HEK293 (cell line): ENCODE measurements around the gene CC2D2A.

Experiments used
- CTCF ChIA-PET: fragments of 350-600 bp; formaldehyde crosslinking; extraction: SDS; loops from one replicate; lab custom pipeline; 2021; ENCODE audit warnings: antibody characterized with exemption; lab: Yijun Ruan, JAX
- POLR2A ChIA-PET: fragments of 300-600 bp; formaldehyde crosslinking; extraction: SDS; loops from one replicate; lab custom pipeline; 2020; ENCODE audit warnings: antibody characterized with exemption, inconsistent platforms; lab: Yijun Ruan, JAX
- H3K27ac ChIP-seq: fragments of 200-500 bp; sonication (Bioruptor generic); 2 replicates; pipeline ENCODE4 v1.5.1; 2014; ENCODE audit warnings: low read depth, low read length, control low read depth, inconsistent platforms; ENCODE audit errors: extremely low read depth
- H3K36me3 ChIP-seq, 2 experiments: fragments of 200-500 bp in 1 of 2; sonication (Bioruptor generic) in 1 of 2; 1 replicate in 1 of 2; 2 replicates in 1 of 2; pipeline ENCODE4 v1.5.1; 2014 to 2017; ENCODE audit warnings: inconsistent platforms in 2 of 2, low read length in 2 of 2; ENCODE audit not compliant: control insufficient read depth in 2 of 2, insufficient read depth in 1 of 2
- H3K4me1 ChIP-seq: fragments of 200-500 bp; sonication (Bioruptor generic); 2 replicates; pipeline ENCODE4 v1.5.1; 2014; ENCODE audit warnings: mild to moderate bottlenecking, low read length, inconsistent platforms; ENCODE audit not compliant: control insufficient read depth, insufficient read depth
- H3K4me3 ChIP-seq: 2 replicates; pipeline ENCODE4 v1.5.1; 2011; ENCODE audit warnings: low read depth, mild to moderate bottlenecking, control low read depth, low read length, moderate library complexity
- H3K9me3 ChIP-seq: fragments of 200-500 bp; sonication (Bioruptor generic); 2 replicates; pipeline ENCODE4 v1.5.1; 2014; ENCODE audit warnings: low read depth, low read length, inconsistent platforms; ENCODE audit not compliant: control insufficient read depth, insufficient read depth
- AEBP2 ChIP-seq: fragments of 450-650 bp; formaldehyde crosslinking; IDR thresholded peaks from 2 replicates; pipeline ENCODE4 v1.5.1; 2016; ENCODE audit warnings: missing biosample characterization, missing genetic modification characterization, borderline replicate concordance
- ATF2 ChIP-seq: fragments of 450-650 bp; formaldehyde crosslinking; IDR thresholded peaks from 2 replicates; pipeline ENCODE4 v1.5.1; 2016; ENCODE audit warnings: missing biosample characterization, missing genetic modification characterization, low read depth
- FEZF1 ChIP-seq: fragments of 450-650 bp; formaldehyde crosslinking; IDR thresholded peaks from 2 replicates; pipeline ENCODE4 v1.5.1; 2016; ENCODE audit warnings: missing biosample characterization, missing genetic modification characterization
- HOXA7 ChIP-seq: sonication (generic); formaldehyde crosslinking; IDR thresholded peaks from 2 replicates; pipeline ENCODE4 v1.8.1; 2022; ENCODE audit warnings: missing genetic modification reagents, borderline replicate concordance
- INSM2 ChIP-seq: fragments of 450-650 bp; formaldehyde crosslinking; IDR thresholded peaks from 2 replicates; pipeline ENCODE4 v1.5.1; 2016; ENCODE audit warnings: missing biosample characterization, missing genetic modification characterization
- ZFP3 ChIP-seq: fragments of 450-650 bp; formaldehyde crosslinking; IDR thresholded peaks from 2 replicates; pipeline ENCODE4 v1.5.1; 2016; ENCODE audit warnings: low read depth, missing biosample characterization, missing genetic modification characterization
- ZNF175 ChIP-seq: fragments of 450-650 bp; formaldehyde crosslinking; IDR thresholded peaks from 2 replicates; pipeline ENCODE4 v1.5.1; 2016; ENCODE audit warnings: missing biosample characterization, missing genetic modification characterization
- ZNF211 ChIP-seq: fragments of 450-650 bp; formaldehyde crosslinking; IDR thresholded peaks from 2 replicates; pipeline ENCODE4 v1.5.1; 2016; ENCODE audit warnings: low read depth, missing biosample characterization, missing genetic modification characterization
- ZNF214 ChIP-seq: fragments of 450-650 bp; formaldehyde crosslinking; IDR thresholded peaks from 2 replicates; pipeline ENCODE4 v1.5.1; 2017; ENCODE audit warnings: missing biosample characterization, mild to moderate bottlenecking, missing genetic modification characterization, borderline replicate concordance
- ZNF221 ChIP-seq: fragments of 450-650 bp; formaldehyde crosslinking; IDR thresholded peaks from 2 replicates; pipeline ENCODE4 v1.5.1; 2017; ENCODE audit warnings: missing biosample characterization, missing genetic modification characterization, borderline replicate concordance
- ZNF324 ChIP-seq: fragments of 450-650 bp; formaldehyde crosslinking; IDR thresholded peaks from 2 replicates; pipeline ENCODE4 v1.5.1; 2016; ENCODE audit warnings: missing biosample characterization, missing genetic modification characterization
- ZNF335 ChIP-seq: fragments of 450-650 bp; formaldehyde crosslinking; conservative IDR thresholded peaks from 2 replicates; pipeline ENCODE4 v1.5.1; 2016; ENCODE audit warnings: missing biosample characterization, missing genetic modification characterization
- ZNF398 ChIP-seq: fragments of 450-650 bp; formaldehyde crosslinking; IDR thresholded peaks from 2 replicates; pipeline ENCODE4 v1.5.1; 2017; ENCODE audit warnings: missing biosample characterization, missing genetic modification characterization
- ZNF518A ChIP-seq: fragments of 450-650 bp; formaldehyde crosslinking; conservative IDR thresholded peaks from 2 replicates; pipeline ENCODE4 v1.5.1; 2016; ENCODE audit warnings: low read depth, missing biosample characterization, missing genetic modification characterization
- ZNF555 ChIP-seq: fragments of 450-650 bp; formaldehyde crosslinking; conservative IDR thresholded peaks from 2 replicates; pipeline ENCODE4 v1.5.1; 2017; ENCODE audit warnings: missing biosample characterization, mild to moderate bottlenecking, missing genetic modification characterization, inconsistent platforms
- ZNF600 ChIP-seq: fragments of 450-650 bp; formaldehyde crosslinking; IDR thresholded peaks from 2 replicates; pipeline ENCODE4 v1.5.1; 2016; ENCODE audit warnings: missing biosample characterization, missing genetic modification characterization
- ZSCAN16 ChIP-seq: fragments of 450-650 bp; formaldehyde crosslinking; IDR thresholded peaks from 2 replicates; pipeline ENCODE4 v1.5.1; 2016; ENCODE audit warnings: missing biosample characterization, missing genetic modification characterization

The CC2D2A gene

GRCh38 chr4:15443371-15444160 is 26.1 kb upstream of the CC2D2A start:
- H3K27ac ChIP-seq: no peak overlapping the region
- no peak overlapping the region for H3K4me3 ChIP-seq
- TF ChIP-seq ZNF555 (no peak), ZNF214 (no peak), FEZF1 (no peak), ZNF518A (tag by site-specific recombination) (no peak)
- CTCF ChIA-PET: interaction anchor here (1.0 kb wide), 1 partner anchor 14 kb away, joined by 3 read pairs; no protein-coding TSS in a partner anchor
- POLR2A ChIA-PET: no interaction called here
- no peaks in the 10 kb centered on the region for H3K36me3 ChIP-seq
- no peaks in the 10 kb centered on the region for H3K4me1 ChIP-seq
- no peaks in the 10 kb centered on the region for H3K9me3 ChIP-seq

GRCh38 chr4:15444276-15444675 is 25.4 kb upstream of the CC2D2A start:
- Histone ChIP-seq H3K4me1 (no peaks in the 10 kb centered on the region), H3K27ac (no peak overlapping the region), H3K9me3 (no peaks in the 10 kb centered on the region), H3K4me3 (no peak overlapping the region), H3K36me3 (no peaks in the 10 kb centered on the region)
- TF ChIP-seq ZNF211 (tag by site-specific recombination): no peak
- TF ChIP-seq ZNF335 (tag by site-specific recombination): no peak
- TF ChIP-seq ZFP3 (tag by site-specific recombination): no peak
- no peak for TF ChIP-seq ZNF221 (tag by site-specific recombination)
- no peak for TF ChIP-seq HOXA7 (CRISPR knock-in tag)
- no peak for TF ChIP-seq ATF2 (tag by site-specific recombination)
- no peak for TF ChIP-seq ZNF600 (tag by site-specific recombination)
- TF ChIP-seq AEBP2 (tag by site-specific recombination): no peak
- no peak for TF ChIP-seq ZNF324 (tag by site-specific recombination)
- no peak for TF ChIP-seq ZSCAN16 (tag by site-specific recombination)
- TF ChIP-seq INSM2 (tag by site-specific recombination): no peak
- no peak for TF ChIP-seq ZNF175
- TF ChIP-seq ZNF398: no peak
- CTCF ChIA-PET: no interaction called here
- POLR2A ChIA-PET: no interaction called here
